Mononuclear cell (primary cell): ENCODE measurements around the gene SLC25A42. TPM values are rescaled to one million over a fixed set of nuclear protein-coding genes. Genes with fewer than 3 reads are reported as not detected.

Experiments
- H3K27me3 ChIP-seq: 2 replicates; pipeline ENCODE4 v1.6.0; 2011; ENCODE audit warnings: low read length, control low read depth; ENCODE audit not compliant: insufficient read depth
- H3K4me1 ChIP-seq: 2 replicates; pipeline ENCODE4 v1.5.1; 2011; ENCODE audit warnings: mild to moderate bottlenecking, low read length, control low read depth; ENCODE audit not compliant: insufficient read depth
- H3K4me3 ChIP-seq: 2 replicates; pipeline ENCODE4 v1.5.1; 2011; ENCODE audit warnings: mild to moderate bottlenecking, low read length, moderate library complexity
- H3K9me3 ChIP-seq: 2 replicates; pipeline ENCODE4 v1.5.1; 2011; ENCODE audit warnings: low read depth, mild to moderate bottlenecking, control low read depth, low read length
- total RNA-seq: library from RNA; depleted of rRNA; stranded (reverse); fragments of >200 nt; gene quantifications from one replicate; pipeline ENCODE4 v1.2.3, GENCODE V29; 2012

Gene SLC25A42
- total RNA-seq, 1 donor, result 6.4 TPM

DNA sequence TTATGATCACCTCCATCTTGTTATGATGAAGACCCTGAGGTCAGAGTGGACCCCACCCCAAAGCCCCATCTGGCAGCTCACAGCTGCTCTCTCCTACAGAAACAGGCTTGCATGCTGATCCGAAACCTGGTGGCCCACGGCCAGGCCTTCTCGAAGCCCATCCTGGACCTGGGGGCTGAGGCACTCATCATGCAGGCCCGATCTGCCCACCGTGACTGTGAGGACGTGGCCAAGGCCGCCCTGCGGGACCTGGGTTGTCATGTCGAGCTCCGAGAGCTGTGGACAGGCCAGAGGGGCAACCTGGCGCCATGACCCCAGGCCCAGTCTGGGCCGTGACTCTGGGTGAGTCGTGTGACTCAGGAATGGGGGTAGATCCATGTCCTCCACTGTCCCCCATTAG is 6.5 kb upstream of the SLC25A42 start:
- no peak overlapping the region for H3K4me3 ChIP-seq
- H3K4me1 ChIP-seq, result no peaks in the 10 kb centered on the region
- no peaks in the 10 kb centered on the region for H3K9me3 ChIP-seq
- H3K27me3 ChIP-seq, result no peaks in the 10 kb centered on the region

DNA sequence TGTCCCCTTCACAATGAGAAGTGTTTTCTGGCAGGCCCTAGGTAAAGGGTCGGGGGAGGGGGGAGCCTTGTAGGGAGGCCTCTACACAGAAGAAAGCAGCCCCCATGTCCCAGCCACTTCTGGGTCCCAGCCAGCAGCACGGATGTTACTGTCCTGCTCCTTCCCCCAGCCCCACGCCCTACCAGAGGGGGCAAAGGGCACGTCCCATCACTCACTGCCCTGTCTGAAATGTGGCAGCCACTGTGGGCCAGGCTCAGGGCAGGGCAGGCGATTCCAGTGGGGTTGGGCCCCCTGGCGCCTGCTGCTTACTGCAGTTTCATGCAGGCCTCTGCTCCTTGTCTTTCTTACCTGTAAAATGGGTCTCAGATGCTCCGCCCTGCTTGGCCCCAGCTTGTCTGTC is 6.1 kb upstream of the SLC25A42 start:
- Histone ChIP-seq H3K4me1 (peaks cover under 1% of the 10 kb centered on the region), H3K4me3 (no peak overlapping the region), H3K27me3 (no peaks in the 10 kb centered on the region), H3K9me3 (no peaks in the 10 kb centered on the region)

DNA sequence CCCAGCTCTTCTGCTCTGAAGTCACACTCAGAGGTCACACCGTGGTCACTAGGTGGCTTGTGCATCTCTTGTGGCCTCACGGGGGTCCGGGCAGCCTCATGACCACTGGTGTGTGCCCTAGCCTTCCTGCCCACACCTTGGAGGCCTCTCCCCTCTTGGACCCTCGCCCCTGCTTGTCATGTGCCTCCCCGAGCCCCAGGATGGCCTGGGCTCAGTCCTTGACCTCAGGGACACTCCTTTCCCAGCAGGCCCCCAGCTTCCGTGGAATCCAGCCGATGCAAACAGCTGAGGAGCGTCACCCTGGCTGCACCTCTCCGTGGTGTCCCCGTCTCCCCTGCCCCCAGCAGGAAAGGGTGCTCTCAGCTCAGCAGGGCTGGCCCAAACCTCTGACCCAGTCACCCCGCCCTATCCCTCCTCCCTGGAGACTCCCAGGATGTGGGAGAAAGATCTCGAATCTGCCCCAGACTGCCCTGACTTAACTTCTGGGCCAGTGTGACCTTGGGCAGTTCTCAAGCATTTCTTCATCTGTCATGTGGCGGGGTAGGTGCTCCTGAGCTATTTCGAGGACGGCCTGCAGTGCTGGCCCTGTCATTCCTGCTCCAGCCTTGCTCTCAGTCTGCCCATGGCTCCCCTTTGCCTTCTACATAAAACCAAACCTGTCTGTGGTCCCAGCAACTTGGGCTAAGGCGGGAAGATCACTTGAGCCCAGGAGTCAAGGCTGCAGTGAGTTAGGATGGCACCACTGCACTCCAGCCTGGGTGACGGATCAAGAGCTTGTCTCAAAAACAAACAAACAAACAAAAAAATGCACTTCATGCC is 4.6 kb upstream of the SLC25A42 start:
- no peak overlapping the region for H3K4me3 ChIP-seq
- no peaks in the 10 kb centered on the region for H3K27me3 ChIP-seq
- no peaks in the 10 kb centered on the region for H3K9me3 ChIP-seq
- H3K4me1 ChIP-seq, result peaks cover 9% of the 10 kb centered on the region

DNA sequence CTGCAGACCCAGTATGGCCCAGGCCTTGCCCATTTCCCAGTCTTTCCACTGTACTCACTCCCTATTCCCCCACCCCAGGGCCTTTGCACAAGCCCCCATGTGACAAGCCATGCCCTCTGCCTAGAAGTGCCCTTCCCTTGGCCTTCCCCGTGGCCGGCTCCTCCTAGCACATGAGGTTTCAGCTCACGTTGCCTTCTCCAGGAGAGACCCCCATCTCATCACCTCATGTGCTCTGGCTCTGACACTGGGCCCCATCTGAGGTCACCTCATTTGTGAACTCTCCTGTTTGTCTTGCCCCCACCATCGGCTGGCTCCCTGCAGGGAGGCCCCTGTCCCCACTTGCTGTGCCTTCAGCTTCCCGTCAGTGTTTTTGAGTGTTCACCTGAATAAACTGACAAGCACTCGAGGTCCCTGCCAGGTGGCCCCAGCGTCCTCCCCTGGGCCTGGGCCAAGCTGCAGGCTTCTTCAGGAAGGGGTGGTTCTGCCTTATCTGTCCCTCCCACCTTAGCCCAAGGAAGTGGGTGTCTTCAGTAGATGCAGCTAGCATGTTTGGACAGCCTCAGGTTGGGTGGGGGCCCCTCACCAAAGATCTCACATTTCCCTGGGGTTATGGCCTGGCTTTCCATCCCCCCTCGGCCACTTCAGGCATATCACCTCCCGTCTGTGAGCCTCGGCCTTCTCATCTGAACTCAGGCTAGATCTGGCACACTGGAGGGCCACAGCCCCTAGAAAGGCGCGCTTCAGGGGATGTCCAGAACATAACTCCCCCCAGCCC is 3.8 kb upstream of the SLC25A42 start:
- Histone ChIP-seq H3K4me3 (no peak overlapping the region), H3K9me3 (no peaks in the 10 kb centered on the region), H3K27me3 (no peaks in the 10 kb centered on the region), H3K4me1 (peaks cover 17% of the 10 kb centered on the region)

DNA sequence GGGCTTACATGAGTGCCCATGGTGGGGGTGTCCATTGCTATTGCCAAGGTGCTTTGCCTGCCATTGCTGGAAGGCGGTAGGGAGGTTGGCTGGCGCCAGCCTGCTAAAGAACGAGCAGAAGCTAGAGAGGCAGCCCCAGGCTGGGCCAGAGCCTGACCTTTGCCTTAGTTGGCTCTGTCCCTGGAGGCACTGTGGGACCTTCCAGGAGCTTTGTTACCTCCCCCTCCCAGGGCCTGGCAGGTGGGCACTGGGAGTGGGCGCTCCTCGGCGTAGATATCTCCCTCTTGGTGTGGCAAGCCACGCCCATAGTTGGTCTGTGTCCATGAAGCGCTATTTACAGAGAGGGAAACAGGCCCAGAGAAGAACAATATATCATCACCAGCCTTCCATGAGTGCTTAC is 2.3 kb upstream of the SLC25A42 start:
- no peaks in the 10 kb centered on the region for H3K27me3 ChIP-seq
- no peak overlapping the region for H3K4me3 ChIP-seq
- no peaks in the 10 kb centered on the region for H3K9me3 ChIP-seq
- peaks cover 30% of the 10 kb centered on the region for H3K4me1 ChIP-seq

DNA sequence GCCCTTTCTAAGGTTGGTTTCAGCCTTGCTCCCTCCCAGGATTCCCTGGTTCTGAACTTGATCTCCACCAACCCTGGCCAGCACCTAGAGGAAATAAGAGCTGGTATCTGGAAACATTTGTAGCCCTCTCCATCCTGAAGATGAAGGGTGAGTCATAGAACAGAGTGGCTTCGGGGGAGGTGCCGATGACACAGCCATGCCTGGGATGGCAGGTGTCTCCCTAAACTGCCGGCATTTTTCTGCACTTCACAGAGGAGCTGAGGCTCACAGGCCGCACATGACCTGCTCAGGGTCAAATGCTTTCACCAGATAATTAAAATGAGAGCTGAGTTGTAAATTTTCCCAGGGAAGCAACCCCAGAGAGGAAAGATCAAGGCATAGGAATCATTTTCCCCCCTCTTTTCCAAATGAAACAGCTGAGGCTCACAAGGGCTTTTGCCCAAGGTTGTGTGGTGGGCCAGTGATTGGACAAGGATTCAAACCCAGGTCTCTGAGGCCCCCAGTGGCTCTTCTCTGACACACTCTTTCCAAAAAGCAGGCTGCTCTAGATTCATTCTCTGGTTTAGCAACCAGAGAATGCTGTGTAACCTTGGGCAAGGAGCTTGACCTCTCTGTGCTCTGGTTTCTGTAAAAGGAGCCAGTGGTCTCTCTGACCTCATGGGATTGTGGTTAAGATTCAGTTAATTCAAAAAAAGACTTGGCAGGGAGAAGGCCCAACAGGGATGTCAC is 1.2 kb upstream of the SLC25A42 start:
- Histone ChIP-seq H3K4me1 (peaks cover 41% of the 10 kb centered on the region), H3K4me3 (peak overlapping the region; percentile 54), H3K9me3 (no peaks in the 10 kb centered on the region), H3K27me3 (no peaks in the 10 kb centered on the region)

DNA sequence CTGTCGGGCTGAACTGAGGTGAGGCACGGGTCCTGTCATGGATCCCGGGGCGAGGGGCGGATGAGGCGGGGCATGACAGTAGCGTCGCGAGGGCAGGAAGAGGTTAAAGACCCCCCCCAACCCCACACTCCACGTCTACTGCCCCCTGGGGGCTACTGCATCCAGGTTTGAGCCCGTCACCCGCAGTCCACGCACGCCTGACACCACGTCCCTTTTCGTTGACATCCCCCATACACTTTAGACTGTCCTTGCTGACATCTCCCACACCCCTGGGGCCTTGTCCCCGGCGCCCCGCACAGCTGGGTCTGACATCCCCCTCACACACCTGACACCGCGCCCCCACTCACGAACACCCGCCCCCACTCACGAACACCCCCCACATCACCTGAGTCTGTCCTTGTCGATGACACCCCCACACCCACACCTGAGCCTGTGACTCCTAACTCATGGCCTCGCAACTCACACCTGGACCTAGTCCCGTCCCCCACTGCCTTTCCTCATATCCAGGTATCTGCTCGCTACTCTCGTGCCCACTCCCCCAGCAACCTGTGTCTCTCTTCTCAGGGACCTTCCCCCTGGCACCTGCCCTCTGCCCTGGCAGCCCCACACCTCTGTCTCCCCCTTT is 416 bp downstream of the SLC25A42 start:
- Histone ChIP-seq H3K4me1 (peaks cover 57% of the 10 kb centered on the region), H3K9me3 (no peaks in the 10 kb centered on the region), H3K4me3 (peak overlapping the region; percentile 54), H3K27me3 (no peaks in the 10 kb centered on the region)

DNA sequence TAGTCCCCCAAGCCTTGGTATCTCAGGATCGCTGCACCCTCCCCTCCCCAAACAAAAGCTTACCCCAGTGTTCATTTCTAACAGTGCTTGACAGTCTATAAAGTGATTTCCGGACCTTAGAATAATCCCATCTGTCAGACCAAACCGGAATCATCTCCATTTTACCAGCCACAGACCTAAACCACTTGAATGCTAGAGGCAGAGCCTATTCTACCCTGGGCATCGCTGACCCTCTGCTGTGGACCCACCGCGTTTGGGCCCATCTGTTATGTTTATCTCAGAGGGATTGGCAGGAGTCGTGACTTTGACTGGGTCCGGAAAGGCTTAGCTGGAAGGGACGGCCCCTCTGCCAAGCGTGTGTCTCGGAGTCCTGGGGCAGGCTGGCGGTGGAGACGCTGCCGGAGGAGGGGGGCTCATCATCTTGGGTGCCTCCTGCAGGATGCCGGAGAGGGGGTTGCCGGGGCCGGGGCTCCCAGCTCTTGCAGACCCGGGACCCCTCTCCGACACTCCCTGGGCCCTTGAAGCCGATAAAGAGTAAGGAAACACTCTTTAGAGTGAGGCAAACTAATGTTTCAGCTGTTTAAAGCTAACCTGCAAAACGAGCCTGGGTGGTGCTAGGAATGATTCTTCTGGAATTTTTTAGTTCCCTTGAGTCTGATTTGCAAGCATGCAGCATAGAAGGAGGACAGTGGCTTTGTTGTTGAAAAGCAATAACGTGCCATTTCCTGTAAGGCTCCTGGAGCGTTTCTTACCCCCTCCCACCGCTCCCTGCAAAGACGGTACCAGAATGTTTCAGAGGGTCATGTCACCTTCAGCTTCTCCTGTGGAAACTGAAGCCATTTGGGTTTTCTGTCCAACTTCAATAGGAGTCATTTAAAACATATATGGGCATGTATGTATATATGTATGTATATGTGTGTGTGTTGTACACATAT is 1.3 kb downstream of the SLC25A42 start:
- H3K4me1 ChIP-seq, result peaks cover 62% of the 10 kb centered on the region

DNA sequence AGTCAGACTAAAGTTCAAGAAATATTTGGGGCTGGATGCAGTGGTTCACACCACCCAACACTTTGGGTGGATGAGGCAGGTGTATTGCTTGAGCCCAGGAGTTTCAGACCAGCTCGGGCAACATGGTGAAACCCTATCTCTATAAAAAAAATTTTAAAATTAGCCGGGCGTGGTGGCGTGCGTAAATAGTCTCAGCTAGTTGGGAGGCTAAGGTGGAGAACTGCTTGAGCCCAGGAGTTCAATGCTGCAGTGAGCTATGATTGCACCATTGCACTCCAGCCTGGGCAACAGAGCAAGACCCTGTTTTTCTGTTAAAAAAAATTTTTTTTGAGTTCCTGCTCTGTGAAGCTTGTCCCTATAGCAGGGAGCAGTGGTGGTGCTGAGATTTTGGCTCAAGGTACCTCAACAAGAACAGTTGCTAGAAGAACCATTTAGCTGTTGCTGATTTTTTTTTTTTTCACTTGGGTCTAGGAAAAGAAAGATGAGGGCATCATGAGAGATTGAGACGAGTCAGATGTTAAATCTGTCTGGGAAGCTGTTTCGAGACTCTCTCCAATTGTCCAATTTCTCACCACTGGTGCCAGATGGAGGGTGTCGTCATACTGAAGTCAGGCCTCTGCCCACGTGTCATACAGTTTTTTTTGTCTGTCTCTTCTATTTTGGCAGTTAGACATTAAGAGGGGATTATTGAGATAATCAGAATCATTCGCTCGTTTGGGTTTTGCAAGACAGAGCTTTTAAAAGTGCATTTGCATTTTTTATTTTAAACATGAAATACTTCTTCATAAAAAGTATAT is 3.7 kb downstream of the SLC25A42 start:
- peaks cover 62% of the 10 kb centered on the region for H3K4me1 ChIP-seq
- H3K9me3 ChIP-seq, result no peaks in the 10 kb centered on the region
- H3K4me3 ChIP-seq, result no peak overlapping the region
- H3K27me3 ChIP-seq, result no peaks in the 10 kb centered on the region

More for the DNA sequence above, 1.3 kb downstream of the SLC25A42 start:
- H3K27me3 ChIP-seq, result no peaks in the 10 kb centered on the region
- peak overlapping the region; percentile 54 for H3K4me3 ChIP-seq
- H3K9me3 ChIP-seq, result no peaks in the 10 kb centered on the region

DNA sequence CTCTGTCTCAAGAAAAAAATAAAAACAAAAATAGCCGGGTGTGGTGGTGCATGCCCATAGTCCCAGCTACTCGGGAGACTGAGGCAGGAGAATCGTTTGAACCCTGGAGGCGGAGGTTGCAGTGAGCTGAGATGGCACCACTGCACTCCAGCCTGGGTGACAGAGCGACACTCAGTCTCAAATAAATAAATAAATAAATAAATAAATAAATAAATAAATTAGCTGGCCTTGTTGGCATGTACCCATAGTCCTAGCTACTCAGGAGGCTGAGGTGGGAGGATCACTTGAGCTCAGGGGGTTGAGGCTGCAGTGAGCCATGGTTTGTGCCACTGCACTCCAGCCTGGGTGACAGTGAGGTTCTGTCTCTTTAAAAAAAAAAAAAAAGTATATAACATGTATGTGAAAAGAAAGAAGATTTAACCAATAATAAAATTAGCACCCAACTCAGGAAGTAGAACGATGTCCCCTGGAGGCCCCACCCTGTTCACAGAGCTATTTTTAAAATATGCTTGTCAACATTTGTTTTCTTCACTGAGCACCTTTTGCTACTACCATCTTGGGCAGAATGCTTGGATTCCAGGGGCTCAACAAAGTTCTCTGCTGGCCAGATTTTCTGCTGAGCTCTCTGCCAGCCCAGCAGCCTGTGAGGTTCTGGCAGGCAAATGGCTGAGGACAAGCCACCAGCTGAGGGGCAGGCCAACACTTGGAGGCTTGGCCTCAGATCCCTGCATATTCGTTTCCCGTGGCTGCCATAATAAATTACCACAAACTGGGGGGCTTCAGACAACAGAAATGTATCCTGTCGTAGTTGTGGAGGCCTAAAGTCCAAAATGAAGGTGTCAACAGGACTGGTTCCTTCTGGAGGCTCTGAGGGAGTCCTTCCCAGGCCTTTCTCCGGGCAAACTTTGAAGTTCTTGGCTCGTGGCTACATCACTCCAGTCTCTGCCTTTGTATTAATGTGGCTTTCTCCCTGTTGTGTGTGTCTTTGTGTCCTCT is 5.2 kb downstream of the SLC25A42 start:
- H3K27me3 ChIP-seq, result no peaks in the 10 kb centered on the region
- H3K4me1 ChIP-seq, result peaks cover 55% of the 10 kb centered on the region
- no peaks in the 10 kb centered on the region for H3K9me3 ChIP-seq
- H3K4me3 ChIP-seq, result no peak overlapping the region

DNA sequence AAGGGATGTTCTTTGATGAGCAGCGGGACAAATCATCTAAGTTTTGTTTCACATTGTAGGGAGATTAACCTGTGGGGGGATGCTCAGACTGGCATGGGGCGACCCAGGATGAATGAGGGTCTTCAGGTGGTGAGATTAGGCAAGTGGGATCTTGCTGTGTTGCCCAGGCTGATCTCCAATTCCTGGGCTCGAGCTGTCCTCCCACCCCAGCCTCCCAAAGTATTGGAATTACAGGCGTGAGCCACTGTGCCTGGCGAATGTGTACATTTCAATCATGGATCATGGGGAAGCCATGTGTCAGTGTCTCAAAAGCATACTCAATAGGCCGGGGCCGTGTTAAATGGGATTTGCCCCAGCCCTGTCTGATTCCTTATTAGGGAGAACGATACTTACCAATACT is 8.1 kb downstream of the SLC25A42 start:
- H3K4me3 ChIP-seq, result no peak overlapping the region
- H3K4me1 ChIP-seq, result peaks cover 33% of the 10 kb centered on the region
- no peaks in the 10 kb centered on the region for H3K27me3 ChIP-seq
- H3K9me3 ChIP-seq, result no peaks in the 10 kb centered on the region

DNA sequence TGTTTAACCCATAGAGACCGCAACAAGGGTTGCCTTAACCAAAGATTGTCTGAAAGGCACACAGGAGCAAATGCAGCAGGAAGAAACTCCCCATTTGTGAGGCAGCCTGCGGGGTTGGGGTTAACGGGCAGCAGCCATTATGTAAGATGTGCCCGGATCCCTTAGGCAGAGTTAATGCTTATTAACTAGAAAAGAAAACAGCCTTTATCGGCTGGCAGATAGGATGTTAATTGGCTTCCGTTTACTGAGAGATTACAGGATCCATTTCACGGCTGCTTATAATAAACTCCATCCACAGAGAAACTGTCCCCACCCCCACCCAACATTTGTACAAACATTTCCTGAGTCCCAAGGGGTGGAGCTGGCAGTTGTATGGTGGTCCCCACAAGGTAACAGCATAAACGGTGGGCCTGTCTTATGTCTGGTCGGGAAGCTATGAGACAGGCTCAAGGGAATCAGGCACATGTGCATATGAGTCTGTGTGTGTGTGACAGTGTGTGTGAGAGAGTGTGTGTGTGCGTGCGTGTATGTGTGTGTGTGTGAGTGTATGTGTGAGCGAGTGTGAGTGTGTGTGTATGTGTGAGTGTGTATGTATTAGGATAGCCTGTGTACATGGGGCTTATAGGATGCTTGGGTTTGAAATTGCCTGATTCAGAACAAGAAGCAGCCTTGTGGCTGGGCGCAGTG is 10.5 kb downstream of the SLC25A42 start:
- no peaks in the 10 kb centered on the region for H3K27me3 ChIP-seq
- H3K4me3 ChIP-seq, result no peak overlapping the region
- H3K9me3 ChIP-seq, result no peaks in the 10 kb centered on the region
- peaks cover 20% of the 10 kb centered on the region for H3K4me1 ChIP-seq
